Lung (tissue), 12 donors: ENCODE data around the gene KDM4C. TPM values are rescaled to one million over a fixed set of nuclear protein-coding genes. Genes with fewer than 3 reads are reported as not detected.

ENCODE experiments used
- ATAC-seq: fragments of 200-7000 bp; cut with Tn5 transposase; one replicate; pipeline ENCODE4 v1.9.1; 2020; ENCODE audit warnings: moderate number of reproducible peaks; ENCODE audit not compliant: insufficient read depth, low FRiP score
- DNase-seq, 3 donors: peaks; one replicate each; pipeline ENCODE4 v3.0.0-alpha.2; 2013 to 2017
- H3K27ac ChIP-seq, 2 donors: one replicate each; pipeline ENCODE4 v1.5.1; 2013; ENCODE audit warnings: mild to moderate bottlenecking in 2 of 2, moderate library complexity in 2 of 2, control low read depth in 1 of 2, inconsistent platforms in 1 of 2, low read depth in 1 of 2, low read length in 1 of 2
- H3K27me3 ChIP-seq, 3 donors: one replicate each; pipeline ENCODE4 v1.5.1; 2013; ENCODE audit warnings: low read length in 2 of 3; ENCODE audit not compliant: control insufficient read depth in 3 of 3, insufficient read depth in 3 of 3
- H3K36me3 ChIP-seq, 4 donors: one replicate each; pipeline ENCODE4 v1.5.1; 2013; ENCODE audit warnings: low read length in 4 of 4, mild to moderate bottlenecking in 1 of 4, moderate library complexity in 1 of 4; ENCODE audit not compliant: control insufficient read depth in 4 of 4, insufficient read depth in 4 of 4
- H3K4me1 ChIP-seq, 5 donors: one replicate each; pipeline ENCODE4 v1.5.1; 2013; ENCODE audit warnings: low read length in 5 of 5, mild to moderate bottlenecking in 2 of 5, moderate library complexity in 1 of 5; ENCODE audit not compliant: control insufficient read depth in 5 of 5, insufficient read depth in 5 of 5
- H3K4me3 ChIP-seq: one replicate; pipeline ENCODE4 v1.5.1; 2013; ENCODE audit warnings: mild to moderate bottlenecking, control low read depth, moderate library complexity
- H3K9ac ChIP-seq, 2 donors: one replicate each; pipeline ENCODE4 v1.5.1; 2013; ENCODE audit warnings: low read length in 2 of 2, control low read depth in 1 of 2; ENCODE audit not compliant: insufficient read depth in 1 of 2
- H3K9me3 ChIP-seq, 4 donors: one replicate each; pipeline ENCODE4 v1.5.1; 2013; ENCODE audit warnings: low read length in 3 of 4, mild to moderate bottlenecking in 1 of 4, moderate library complexity in 1 of 4; ENCODE audit not compliant: control insufficient read depth in 4 of 4, insufficient read depth in 3 of 4
- WGBS, 2 donors: extraction: QIAGEN DNeasy Blood & Tissue Kit; methylation state at CpG; one replicate each; pipeline ENCODE4 v1.1.7; 2013; 5-methylcytosine and 5-hydroxymethylcytosine counted together
- polyA plus RNA-seq, 2 donors: library from polyadenylated mRNA; stranded (reverse); fragments of 200-250 nt; gene quantifications; one replicate each; pipeline ENCODE4 v1.2.1, GENCODE V29; 2013
- total RNA-seq, 2 donors: library from RNA; depleted of rRNA in 1 of 2; stranded (reverse); fragments of >200 nt in 1 of 2; gene quantifications; one replicate each; pipeline ENCODE4 v1.2.1, GENCODE V29; 2014 to 2021
- TF ChIP-seq, protein P1 (sequence below): IDR thresholded peaks from 2 replicates; pipeline ENCODE4 v1.5.1; 2012; ENCODE audit warnings: mild to moderate bottlenecking; ENCODE audit errors: control extremely low read depth, extremely low read depth
- donor health status: control.
- donor health status: control.
- donor health status: Bipolar disorder and iron deficiency.
- donor health status: healthy.
- donor health status: DM: yes; HTN: yes; CAD: no.

The KDM4C gene
- total and polyA plus RNA-seq, 4 donors, result 7.1 to 78.5 (median 25.0) TPM

DNA sequence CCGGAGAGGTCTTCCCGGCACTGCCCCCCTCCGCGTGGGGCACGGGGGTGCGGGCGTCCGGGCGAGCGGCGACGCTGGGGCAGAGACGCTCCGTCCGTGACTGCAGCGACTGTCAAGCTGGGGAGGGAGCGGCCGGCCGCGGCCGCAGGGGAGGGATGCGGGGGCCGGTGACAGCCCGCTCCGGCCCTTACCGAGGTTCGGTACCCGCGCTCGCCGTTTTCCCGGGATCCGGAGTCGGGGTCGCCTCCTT is 400 bp downstream of the KDM4C start:
- peak overlapping the region in 1 of 2 donors; percentile 73 for H3K9ac ChIP-seq
- peaks cover 0 to 2% (median 0%) of the 10 kb centered on the region in 4 donors for H3K9me3 ChIP-seq
- WGBS, 2 donors, result 0% methylated on average over 29 to 35 of the region's 35 CpGs
- DNase-seq (no peak), ATAC-seq (peak; percentile 29)
- peak overlapping the region; percentile 89 for H3K4me3 ChIP-seq
- TF ChIP-seq, protein P1, sequence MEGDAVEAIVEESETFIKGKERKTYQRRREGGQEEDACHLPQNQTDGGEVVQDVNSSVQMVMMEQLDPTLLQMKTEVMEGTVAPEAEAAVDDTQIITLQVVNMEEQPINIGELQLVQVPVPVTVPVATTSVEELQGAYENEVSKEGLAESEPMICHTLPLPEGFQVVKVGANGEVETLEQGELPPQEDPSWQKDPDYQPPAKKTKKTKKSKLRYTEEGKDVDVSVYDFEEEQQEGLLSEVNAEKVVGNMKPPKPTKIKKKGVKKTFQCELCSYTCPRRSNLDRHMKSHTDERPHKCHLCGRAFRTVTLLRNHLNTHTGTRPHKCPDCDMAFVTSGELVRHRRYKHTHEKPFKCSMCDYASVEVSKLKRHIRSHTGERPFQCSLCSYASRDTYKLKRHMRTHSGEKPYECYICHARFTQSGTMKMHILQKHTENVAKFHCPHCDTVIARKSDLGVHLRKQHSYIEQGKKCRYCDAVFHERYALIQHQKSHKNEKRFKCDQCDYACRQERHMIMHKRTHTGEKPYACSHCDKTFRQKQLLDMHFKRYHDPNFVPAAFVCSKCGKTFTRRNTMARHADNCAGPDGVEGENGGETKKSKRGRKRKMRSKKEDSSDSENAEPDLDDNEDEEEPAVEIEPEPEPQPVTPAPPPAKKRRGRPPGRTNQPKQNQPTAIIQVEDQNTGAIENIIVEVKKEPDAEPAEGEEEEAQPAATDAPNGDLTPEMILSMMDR, result no peak
- peaks cover 0 to 16% (median 0%) of the 10 kb centered on the region in 5 donors for H3K4me1 ChIP-seq
- H3K36me3 ChIP-seq, result no peaks in the 10 kb centered on the region
- H3K27me3 ChIP-seq, result no peaks in the 10 kb centered on the region
- peak overlapping the region; percentile 94 to 97 for H3K27ac ChIP-seq

DNA sequence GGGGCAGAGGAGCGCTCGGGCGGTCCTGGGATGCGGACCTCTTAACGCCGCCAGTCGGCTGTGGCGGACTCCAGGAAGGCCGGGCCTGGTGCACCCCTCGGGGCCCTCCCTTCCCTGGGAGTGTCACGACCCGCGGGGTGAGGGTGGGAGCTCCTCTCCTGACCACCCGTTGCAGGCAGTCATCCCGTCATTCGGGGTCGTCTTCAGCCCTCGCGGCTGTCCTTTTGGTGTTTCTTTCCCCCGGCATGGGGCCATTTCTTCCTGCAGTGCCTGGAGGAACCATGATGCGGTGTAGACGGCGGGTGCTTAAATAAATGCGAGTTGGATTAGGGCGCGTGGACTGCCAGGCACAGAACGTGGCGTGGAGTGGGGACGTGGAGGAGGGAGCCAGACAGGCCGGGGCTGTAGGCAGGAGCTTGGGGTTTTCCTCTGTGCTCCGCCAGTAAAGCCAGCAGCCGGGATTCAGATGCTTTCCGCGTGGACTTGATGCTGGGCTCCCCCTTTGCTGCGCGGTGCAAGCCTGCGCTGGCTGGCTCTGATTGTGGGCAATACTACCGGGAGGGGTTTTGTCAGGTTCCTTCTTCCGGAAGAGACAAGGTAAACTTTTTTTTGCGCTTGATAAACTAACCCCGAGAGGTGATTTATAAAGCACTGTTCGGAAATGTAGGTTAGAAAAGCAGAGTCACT is 868 bp downstream of the KDM4C start:
- Histone ChIP-seq H3K36me3 (no peaks in the 10 kb centered on the region), H3K9ac (peak overlapping the region; percentile 56 to 73), H3K9me3 (peaks cover 0 to 5% (median 0%) of the 10 kb centered on the region in 4 donors), H3K4me3 (peak overlapping the region; percentile 89), H3K27me3 (no peaks in the 10 kb centered on the region), H3K27ac (peak overlapping the region; percentile 94 to 97), H3K4me1 (peaks cover 0 to 16% (median 0%) of the 10 kb centered on the region in 5 donors)
- WGBS, 2 donors, result 0 to 1% methylated on average over 40 to 42 of the region's 42 CpGs
- peak; percentile 49 to 58 (median 54) for DNase-seq
- ATAC-seq, result peak; percentile 13
- TF ChIP-seq, protein P1, result no peak

DNA sequence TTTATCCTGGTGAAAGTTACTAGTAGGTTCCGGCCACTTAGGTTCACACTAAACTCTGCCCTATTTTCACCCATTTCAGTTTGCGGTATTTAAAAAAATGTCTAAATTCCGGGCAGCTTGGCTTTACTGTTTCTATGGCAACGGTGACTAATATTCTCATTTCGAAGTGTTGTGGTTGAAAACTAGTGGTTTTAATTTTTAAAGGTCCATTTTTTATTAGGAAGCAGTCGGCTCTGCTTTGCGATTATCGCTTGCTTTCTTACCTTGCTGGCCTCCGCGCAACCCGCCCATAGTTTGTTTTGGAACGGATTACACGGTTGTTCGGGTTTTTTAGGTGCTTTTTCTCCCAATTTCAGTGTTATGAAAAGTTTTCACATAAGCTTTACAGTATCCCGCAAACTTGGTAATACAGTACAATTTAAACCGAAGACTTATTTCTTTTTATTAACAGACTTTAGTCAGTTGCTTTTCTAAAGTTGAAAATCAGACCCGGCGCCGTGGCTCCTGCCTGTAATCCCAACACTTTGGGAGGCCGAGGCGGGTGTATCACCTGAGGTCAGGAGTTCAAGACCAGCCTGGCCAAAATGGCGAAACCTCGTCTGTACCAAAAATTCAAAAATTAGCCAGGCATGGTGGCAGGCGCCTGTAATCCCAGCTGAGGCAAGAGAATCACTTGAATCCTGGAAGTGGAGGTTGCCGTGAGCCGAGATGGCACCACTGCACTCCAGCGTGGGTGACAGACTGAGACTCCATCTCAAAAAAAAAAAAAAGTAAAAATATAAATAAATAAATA is 1.6 kb downstream of the KDM4C start:
- H3K4me3 ChIP-seq, result no peak overlapping the region
- no peaks in the 10 kb centered on the region for H3K36me3 ChIP-seq
- peak in 2 of 3 donors; percentile 31 to 54 for DNase-seq
- no peak for ATAC-seq
- TF ChIP-seq, protein P1, result no peak
- peak overlapping the region; percentile 94 to 97 for H3K27ac ChIP-seq
- H3K27me3 ChIP-seq, result no peaks in the 10 kb centered on the region
- peaks cover 0 to 16% (median 1%) of the 10 kb centered on the region in 5 donors for H3K4me1 ChIP-seq
- peaks cover 0 to 5% (median 0%) of the 10 kb centered on the region in 4 donors for H3K9me3 ChIP-seq
- 36% methylated on average over 27 of the region's 27 CpGs for WGBS, 2 donors
- peak overlapping the region in 1 of 2 donors; percentile 56 for H3K9ac ChIP-seq
